ENCODE results near the gene RGS19. TPM values are rescaled to one million over a fixed set of nuclear protein-coding genes. Genes with fewer than 3 reads are reported as not detected.

RGS19 gene
- total RNA-seq, 1 experiment from 2014 or later = 32.0 TPM

GRCh38 chr20:64116016-64116415 lies 36.7 kb upstream of the RGS19 start:
- POLR2A ChIA-PET = no interaction called here

GRCh38 chr20:64115171-64115911 lies 36.0 kb upstream of the RGS19 start:
- DNase-seq (ENCODE audit: low read depth, low spot score) (no peak), ATAC-seq (no peak)
- BruUV-seq (replicated peaks) = no TSS peak
- ChIA-PET POLR2A (no interaction called here), CTCF (interaction anchor here (0.7 kb wide), 2 partner anchors 23 to 26 kb away, joined by 3 read pairs; no protein-coding TSS in a partner anchor)
- no peaks in the 10 kb centered on the region for H3K36me3 ChIP-seq (ENCODE audit: control insufficient read depth, insufficient read depth, low read length)
- no peak overlapping the region for H3K27ac ChIP-seq (ENCODE audit: low read length)
- H3K4me3 ChIP-seq (ENCODE audit: low read depth in 2 of 2, low read length in 2 of 2) = no peak overlapping the region
- H3K9me3 ChIP-seq (ENCODE audit: control insufficient read depth, insufficient read depth, low read depth, low read length) = no peaks in the 10 kb centered on the region
- peaks cover 1% of the 10 kb centered on the region for H3K4me1 ChIP-seq (ENCODE audit: control insufficient read depth, insufficient read depth, low read length)
- in situ Hi-C loops (cut with HindIII; ENCODE audit: low pct_unique_long_range_greater_than_20kb, low sequenced_read_pairs) (no loop called here), intact Hi-C loops (cut with micrococcal nuclease; ENCODE audit: unreplicated experiment) (no loop called here)
- TF ChIP-seq REST (IDR thresholded peaks at IDR 0.05; ENCODE audit: insufficient read depth in 1 of 2, low read depth in 2 of 2, low read length in 1 of 2) (no peak), POLR2AphosphoS5 (IDR thresholded peaks at IDR 0.05; ENCODE audit: low read depth, low read length) (no peak), TCF7L2 (IDR thresholded peaks at IDR 0.05; ENCODE audit: low read depth, low read length) (no peak)
- no peaks in the 10 kb centered on the region for H3K27me3 ChIP-seq (ENCODE audit: control insufficient read depth, insufficient read depth, low read length)

More at GRCh38 chr20:64116016-64116415, 36.7 kb upstream of the RGS19 start:
- H3K9me3 ChIP-seq (ENCODE audit: control insufficient read depth, insufficient read depth, low read depth, low read length) = no peaks in the 10 kb centered on the region
- H3K36me3 ChIP-seq (ENCODE audit: control insufficient read depth, insufficient read depth, low read length) = no peaks in the 10 kb centered on the region
- no TSS peak for BruUV-seq (replicated peaks)
- no peak for DNase-seq (ENCODE audit: low read depth, low spot score)
- no peak overlapping the region for H3K4me3 ChIP-seq (ENCODE audit: low read depth in 2 of 2, low read length in 2 of 2)
- intact Hi-C loops (cut with micrococcal nuclease; ENCODE audit: unreplicated experiment) = no loop called here
- H3K4me1 ChIP-seq (ENCODE audit: control insufficient read depth, insufficient read depth, low read length) = peaks cover 2% of the 10 kb centered on the region
- in situ Hi-C loops (cut with HindIII; ENCODE audit: low pct_unique_long_range_greater_than_20kb, low sequenced_read_pairs) = no loop called here
- CTCF ChIA-PET = interaction anchor here (0.5 to 0.7 kb wide), 3 partner anchors 24 to 36 kb away, joined by 3 read pairs; partner anchors contain the start of gene OPRL1
- no peak for TF ChIP-seq TCF7L2 (IDR thresholded peaks at IDR 0.05; ENCODE audit: low read depth, low read length)
- no peak for TF ChIP-seq CTCF (IDR thresholded peaks at IDR 0.05)
- no peaks in the 10 kb centered on the region for H3K27me3 ChIP-seq (ENCODE audit: control insufficient read depth, insufficient read depth, low read length)
- no peak for ATAC-seq
- no peak overlapping the region for H3K27ac ChIP-seq (ENCODE audit: low read length)

GRCh38 chr20:64114356-64114971 lies 35.1 kb upstream of the RGS19 start:
- no peak for TF ChIP-seq REST (IDR thresholded peaks at IDR 0.05; ENCODE audit: insufficient read depth in 1 of 2, low read depth in 2 of 2, low read length in 1 of 2)
- TF ChIP-seq TCF7L2 (IDR thresholded peaks at IDR 0.05; ENCODE audit: low read depth, low read length) = no peak
- no peak for TF ChIP-seq CTCF (IDR thresholded peaks at IDR 0.05)
- no peak for TF ChIP-seq POLR2AphosphoS5 (IDR thresholded peaks at IDR 0.05; ENCODE audit: low read depth, low read length)
- no peak for TF ChIP-seq SIN3A (IDR thresholded peaks at IDR 0.05; ENCODE audit: borderline replicate concordance, insufficient read depth, low read depth, low read length)
- POLR2A ChIA-PET = no interaction called here
- in situ Hi-C loops (cut with HindIII; ENCODE audit: low pct_unique_long_range_greater_than_20kb, low sequenced_read_pairs) = no loop called here
- Histone ChIP-seq H3K27ac (ENCODE audit: low read length) (no peak overlapping the region), H3K36me3 (ENCODE audit: control insufficient read depth, insufficient read depth, low read length) (no peaks in the 10 kb centered on the region), H3K4me1 (ENCODE audit: control insufficient read depth, insufficient read depth, low read length) (no peaks in the 10 kb centered on the region; the same call in 1 of the 2 replicates), H3K9me3 (ENCODE audit: control insufficient read depth, insufficient read depth, low read depth, low read length) (no peaks in the 10 kb centered on the region), H3K4me3 (ENCODE audit: low read depth in 2 of 2, low read length in 2 of 2) (no peak overlapping the region), H3K27me3 (ENCODE audit: control insufficient read depth, insufficient read depth, low read length) (no peaks in the 10 kb centered on the region)
- no peak for DNase-seq (ENCODE audit: low read depth, low spot score)
- CTCF ChIA-PET = no interaction called here
- BruUV-seq (replicated peaks) = no TSS peak
- intact Hi-C loops (cut with micrococcal nuclease; ENCODE audit: unreplicated experiment) = no loop called here
- no peak for ATAC-seq

Data from Panc1 (cell line).